HEK293 (cell line): Measurements from ENCODE around the gene SLC35D1.

Experiments
- CTCF ChIA-PET: fragments of 350-600 bp; formaldehyde crosslinking; extraction: SDS; loops from one replicate; lab custom pipeline; 2021; ENCODE audit warnings: antibody characterized with exemption; lab: Yijun Ruan, JAX
- POLR2A ChIA-PET: fragments of 300-600 bp; formaldehyde crosslinking; extraction: SDS; loops from one replicate; lab custom pipeline; 2020; ENCODE audit warnings: antibody characterized with exemption, inconsistent platforms; lab: Yijun Ruan, JAX
- H3K27ac ChIP-seq: fragments of 200-500 bp; sonication (Bioruptor generic); 2 replicates; pipeline ENCODE4 v1.5.1; 2014; ENCODE audit warnings: low read depth, low read length, control low read depth, inconsistent platforms; ENCODE audit errors: extremely low read depth
- H3K36me3 ChIP-seq, 2 experiments: fragments of 200-500 bp in 1 of 2; sonication (Bioruptor generic) in 1 of 2; 1 replicate in 1 of 2; 2 replicates in 1 of 2; pipeline ENCODE4 v1.5.1; 2014 to 2017; ENCODE audit warnings: inconsistent platforms in 2 of 2, low read length in 2 of 2; ENCODE audit not compliant: control insufficient read depth in 2 of 2, insufficient read depth in 1 of 2
- H3K4me1 ChIP-seq: fragments of 200-500 bp; sonication (Bioruptor generic); 2 replicates; pipeline ENCODE4 v1.5.1; 2014; ENCODE audit warnings: mild to moderate bottlenecking, low read length, inconsistent platforms; ENCODE audit not compliant: control insufficient read depth, insufficient read depth
- H3K4me3 ChIP-seq: 2 replicates; pipeline ENCODE4 v1.5.1; 2011; ENCODE audit warnings: low read depth, mild to moderate bottlenecking, control low read depth, low read length, moderate library complexity
- H3K9me3 ChIP-seq: fragments of 200-500 bp; sonication (Bioruptor generic); 2 replicates; pipeline ENCODE4 v1.5.1; 2014; ENCODE audit warnings: low read depth, low read length, inconsistent platforms; ENCODE audit not compliant: control insufficient read depth, insufficient read depth
- GLI2 ChIP-seq: fragments of 450-650 bp; formaldehyde crosslinking; IDR thresholded peaks from 2 replicates; pipeline ENCODE4; 2017; ENCODE audit warnings: missing biosample characterization, missing genetic modification characterization, low read depth, borderline replicate concordance
- KLF7 ChIP-seq: fragments of 450-650 bp; formaldehyde crosslinking; IDR thresholded peaks from 2 replicates; pipeline ENCODE4 v1.5.1; 2016; ENCODE audit warnings: missing biosample characterization, missing genetic modification characterization, borderline replicate concordance
- KLF8 ChIP-seq: fragments of 450-650 bp; formaldehyde crosslinking; IDR thresholded peaks from 2 replicates; pipeline ENCODE4 v1.5.1; 2016; ENCODE audit warnings: missing biosample characterization, missing genetic modification characterization
- SP3 ChIP-seq: fragments of 450-650 bp; formaldehyde crosslinking; IDR thresholded peaks from 2 replicates; pipeline ENCODE4 v1.5.1; 2016; ENCODE audit warnings: missing biosample characterization, missing genetic modification characterization
- YY1 ChIP-seq: fragments of 450-650 bp; formaldehyde crosslinking; IDR thresholded peaks from 2 replicates; pipeline ENCODE4 v1.5.1; 2018; ENCODE audit warnings: missing biosample characterization, missing genetic modification characterization
- ZFP3 ChIP-seq: fragments of 450-650 bp; formaldehyde crosslinking; IDR thresholded peaks from 2 replicates; pipeline ENCODE4 v1.5.1; 2016; ENCODE audit warnings: low read depth, missing biosample characterization, missing genetic modification characterization
- ZFP41 ChIP-seq: fragments of 450-650 bp; formaldehyde crosslinking; IDR thresholded peaks from 2 replicates; pipeline ENCODE4 v1.5.1; 2016; ENCODE audit warnings: missing biosample characterization, missing genetic modification characterization, borderline replicate concordance
- ZNF2 ChIP-seq: fragments of 450-650 bp; formaldehyde crosslinking; IDR thresholded peaks from 2 replicates; pipeline ENCODE4 v1.5.1; 2016; ENCODE audit warnings: missing biosample characterization, missing genetic modification characterization
- ZNF23 ChIP-seq: fragments of 450-650 bp; formaldehyde crosslinking; IDR thresholded peaks from 2 replicates; pipeline ENCODE4 v1.5.1; 2016; ENCODE audit warnings: missing biosample characterization, missing genetic modification characterization, borderline replicate concordance
- ZNF248 ChIP-seq: fragments of 450-650 bp; formaldehyde crosslinking; IDR thresholded peaks from 2 replicates; pipeline ENCODE4 v1.5.1; 2017; ENCODE audit warnings: missing biosample characterization, missing genetic modification characterization
- ZNF416 ChIP-seq: fragments of 450-650 bp; formaldehyde crosslinking; IDR thresholded peaks from 2 replicates; pipeline ENCODE4 v1.5.1; 2016; ENCODE audit warnings: missing biosample characterization, missing genetic modification characterization
- ZNF488 ChIP-seq: fragments of 450-650 bp; formaldehyde crosslinking; IDR thresholded peaks from 2 replicates; pipeline ENCODE4 v1.5.1; 2016; ENCODE audit warnings: missing biosample characterization, missing genetic modification characterization
- ZSCAN16 ChIP-seq: fragments of 450-650 bp; formaldehyde crosslinking; IDR thresholded peaks from 2 replicates; pipeline ENCODE4 v1.5.1; 2016; ENCODE audit warnings: missing biosample characterization, missing genetic modification characterization
- TF ChIP-seq, protein P1 (sequence below): fragments of 450-650 bp; formaldehyde crosslinking; IDR thresholded peaks from 2 replicates; pipeline ENCODE4; 2016; ENCODE audit warnings: missing biosample characterization, missing genetic modification characterization
- TF ChIP-seq, protein P2 (sequence below): fragments of 450-650 bp; formaldehyde crosslinking; IDR thresholded peaks from 2 replicates; pipeline ENCODE4 v1.5.1; 2016; ENCODE audit warnings: missing biosample characterization, missing genetic modification characterization, borderline replicate concordance
- TF ChIP-seq, protein P3 (sequence below): fragments of 450-650 bp; formaldehyde crosslinking; IDR thresholded peaks from 2 replicates; pipeline ENCODE4 v1.5.1; 2016; ENCODE audit warnings: missing biosample characterization, missing genetic modification characterization
- TF ChIP-seq, protein P4 (sequence below): fragments of 450-650 bp; formaldehyde crosslinking; IDR thresholded peaks from 2 replicates; pipeline ENCODE4 v1.5.1; 2016; ENCODE audit warnings: missing biosample characterization, missing genetic modification characterization

SLC35D1 gene

GRCh38 chr1:67060811-67061218 lies 6.9 kb upstream of the SLC35D1 start:
- POLR2A ChIA-PET, result no interaction called here
- H3K27ac ChIP-seq, result no peak overlapping the region

DNA sequence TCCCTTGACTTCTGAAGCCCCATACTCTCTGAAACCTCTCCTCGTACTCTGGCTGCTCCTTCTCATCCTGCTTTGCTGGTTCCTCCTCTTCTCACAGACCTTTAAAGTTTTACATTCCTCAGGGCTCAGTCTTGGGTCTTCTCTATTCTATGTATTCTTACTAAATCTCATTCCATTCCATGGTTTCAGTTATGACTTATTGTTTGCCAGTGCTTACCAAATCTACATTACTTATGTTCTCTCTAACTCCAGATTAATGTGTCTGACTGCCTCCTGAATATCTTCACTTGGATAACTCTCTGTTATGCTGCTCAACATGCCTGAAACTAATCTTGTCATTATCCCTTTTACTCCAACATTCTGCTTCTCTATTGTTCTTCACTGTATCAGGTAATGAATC lies 5.4 kb upstream of the SLC35D1 start:
- no peaks in the 10 kb centered on the region for H3K9me3 ChIP-seq
- ChIA-PET CTCF (no interaction called here), POLR2A (no interaction called here)
- no peak overlapping the region for H3K27ac ChIP-seq
- no peaks in the 10 kb centered on the region for H3K36me3 ChIP-seq
- no peaks in the 10 kb centered on the region for H3K4me1 ChIP-seq
- H3K4me3 ChIP-seq, result no peak overlapping the region
- TF ChIP-seq ZSCAN16 (no peak), KLF7 (tag by site-specific recombination) (no peak), ZNF23 (tag by site-specific recombination) (no peak), ZFP41 (tag by site-specific recombination) (no peak), ZNF416 (tag by site-specific recombination) (no peak), ZNF488 (no peak), KLF8 (tag by site-specific recombination) (no peak), ZNF2 (tag by site-specific recombination) (no peak), SP3 (no peak)
- TF ChIP-seq, protein P1, sequence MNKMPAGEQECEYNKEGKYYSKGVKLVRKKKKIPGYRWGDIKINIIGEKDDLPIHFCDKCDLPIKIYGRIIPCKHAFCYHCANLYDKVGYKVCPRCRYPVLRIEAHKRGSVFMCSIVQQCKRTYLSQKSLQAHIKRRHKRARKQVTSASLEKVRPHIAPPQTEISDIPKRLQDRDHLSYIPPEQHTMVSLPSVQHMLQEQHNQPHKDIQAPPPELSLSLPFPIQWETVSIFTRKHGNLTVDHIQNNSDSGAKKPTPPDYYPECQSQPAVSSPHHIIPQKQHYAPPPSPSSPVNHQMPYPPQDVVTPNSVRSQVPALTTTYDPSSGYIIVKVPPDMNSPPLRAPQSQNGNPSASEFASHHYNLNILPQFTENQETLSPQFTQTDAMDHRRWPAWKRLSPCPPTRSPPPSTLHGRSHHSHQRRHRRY, result no peak

More at GRCh38 chr1:67060811-67061218, 6.9 kb upstream of the SLC35D1 start:
- H3K9me3 ChIP-seq, result no peaks in the 10 kb centered on the region
- CTCF ChIA-PET, result interaction anchor here (0.5 to 1.2 kb wide), 4 partner anchors 12 to 159 kb away, joined by 3 to 6 read pairs (median 4); no protein-coding TSS in a partner anchor
- no peak for TF ChIP-seq ZFP3 (tag by site-specific recombination)
- TF ChIP-seq, protein P2, sequence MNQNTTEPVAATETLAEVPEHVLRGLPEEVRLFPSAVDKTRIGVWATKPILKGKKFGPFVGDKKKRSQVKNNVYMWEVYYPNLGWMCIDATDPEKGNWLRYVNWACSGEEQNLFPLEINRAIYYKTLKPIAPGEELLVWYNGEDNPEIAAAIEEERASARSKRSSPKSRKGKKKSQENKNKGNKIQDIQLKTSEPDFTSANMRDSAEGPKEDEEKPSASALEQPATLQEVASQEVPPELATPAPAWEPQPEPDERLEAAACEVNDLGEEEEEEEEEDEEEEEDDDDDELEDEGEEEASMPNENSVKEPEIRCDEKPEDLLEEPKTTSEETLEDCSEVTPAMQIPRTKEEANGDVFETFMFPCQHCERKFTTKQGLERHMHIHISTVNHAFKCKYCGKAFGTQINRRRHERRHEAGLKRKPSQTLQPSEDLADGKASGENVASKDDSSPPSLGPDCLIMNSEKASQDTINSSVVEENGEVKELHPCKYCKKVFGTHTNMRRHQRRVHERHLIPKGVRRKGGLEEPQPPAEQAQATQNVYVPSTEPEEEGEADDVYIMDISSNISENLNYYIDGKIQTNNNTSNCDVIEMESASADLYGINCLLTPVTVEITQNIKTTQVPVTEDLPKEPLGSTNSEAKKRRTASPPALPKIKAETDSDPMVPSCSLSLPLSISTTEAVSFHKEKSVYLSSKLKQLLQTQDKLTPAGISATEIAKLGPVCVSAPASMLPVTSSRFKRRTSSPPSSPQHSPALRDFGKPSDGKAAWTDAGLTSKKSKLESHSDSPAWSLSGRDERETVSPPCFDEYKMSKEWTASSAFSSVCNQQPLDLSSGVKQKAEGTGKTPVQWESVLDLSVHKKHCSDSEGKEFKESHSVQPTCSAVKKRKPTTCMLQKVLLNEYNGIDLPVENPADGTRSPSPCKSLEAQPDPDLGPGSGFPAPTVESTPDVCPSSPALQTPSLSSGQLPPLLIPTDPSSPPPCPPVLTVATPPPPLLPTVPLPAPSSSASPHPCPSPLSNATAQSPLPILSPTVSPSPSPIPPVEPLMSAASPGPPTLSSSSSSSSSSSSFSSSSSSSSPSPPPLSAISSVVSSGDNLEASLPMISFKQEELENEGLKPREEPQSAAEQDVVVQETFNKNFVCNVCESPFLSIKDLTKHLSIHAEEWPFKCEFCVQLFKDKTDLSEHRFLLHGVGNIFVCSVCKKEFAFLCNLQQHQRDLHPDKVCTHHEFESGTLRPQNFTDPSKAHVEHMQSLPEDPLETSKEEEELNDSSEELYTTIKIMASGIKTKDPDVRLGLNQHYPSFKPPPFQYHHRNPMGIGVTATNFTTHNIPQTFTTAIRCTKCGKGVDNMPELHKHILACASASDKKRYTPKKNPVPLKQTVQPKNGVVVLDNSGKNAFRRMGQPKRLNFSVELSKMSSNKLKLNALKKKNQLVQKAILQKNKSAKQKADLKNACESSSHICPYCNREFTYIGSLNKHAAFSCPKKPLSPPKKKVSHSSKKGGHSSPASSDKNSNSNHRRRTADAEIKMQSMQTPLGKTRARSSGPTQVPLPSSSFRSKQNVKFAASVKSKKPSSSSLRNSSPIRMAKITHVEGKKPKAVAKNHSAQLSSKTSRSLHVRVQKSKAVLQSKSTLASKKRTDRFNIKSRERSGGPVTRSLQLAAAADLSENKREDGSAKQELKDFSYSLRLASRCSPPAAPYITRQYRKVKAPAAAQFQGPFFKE (tag by site-specific recombination), result no peak
- no peak for TF ChIP-seq YY1 (tag by site-specific recombination)
- no peak for TF ChIP-seq GLI2 (tag by site-specific recombination)
- TF ChIP-seq, protein P3, sequence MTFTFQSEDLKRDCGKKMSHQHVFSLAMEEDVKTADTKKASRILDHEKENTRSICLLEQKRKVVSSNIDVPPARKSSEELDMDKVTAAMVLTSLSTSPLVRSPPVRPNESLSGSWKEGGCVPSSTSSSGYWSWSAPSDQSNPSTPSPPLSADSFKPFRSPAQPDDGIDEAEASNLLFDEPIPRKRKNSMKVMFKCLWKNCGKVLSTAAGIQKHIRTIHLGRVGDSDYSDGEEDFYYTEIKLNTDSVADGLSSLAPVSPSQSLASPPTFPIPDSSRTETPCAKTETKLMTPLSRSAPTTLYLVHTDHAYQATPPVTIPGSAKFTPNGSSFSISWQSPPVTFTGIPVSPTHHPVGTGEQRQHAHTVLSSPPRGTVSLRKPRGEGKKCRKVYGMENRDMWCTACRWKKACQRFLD (tag by site-specific recombination), result no peak
- TF ChIP-seq ZNF248 (tag by site-specific recombination), result no peak
- no peak for TF ChIP-seq ZNF488
- TF ChIP-seq, protein P4, sequence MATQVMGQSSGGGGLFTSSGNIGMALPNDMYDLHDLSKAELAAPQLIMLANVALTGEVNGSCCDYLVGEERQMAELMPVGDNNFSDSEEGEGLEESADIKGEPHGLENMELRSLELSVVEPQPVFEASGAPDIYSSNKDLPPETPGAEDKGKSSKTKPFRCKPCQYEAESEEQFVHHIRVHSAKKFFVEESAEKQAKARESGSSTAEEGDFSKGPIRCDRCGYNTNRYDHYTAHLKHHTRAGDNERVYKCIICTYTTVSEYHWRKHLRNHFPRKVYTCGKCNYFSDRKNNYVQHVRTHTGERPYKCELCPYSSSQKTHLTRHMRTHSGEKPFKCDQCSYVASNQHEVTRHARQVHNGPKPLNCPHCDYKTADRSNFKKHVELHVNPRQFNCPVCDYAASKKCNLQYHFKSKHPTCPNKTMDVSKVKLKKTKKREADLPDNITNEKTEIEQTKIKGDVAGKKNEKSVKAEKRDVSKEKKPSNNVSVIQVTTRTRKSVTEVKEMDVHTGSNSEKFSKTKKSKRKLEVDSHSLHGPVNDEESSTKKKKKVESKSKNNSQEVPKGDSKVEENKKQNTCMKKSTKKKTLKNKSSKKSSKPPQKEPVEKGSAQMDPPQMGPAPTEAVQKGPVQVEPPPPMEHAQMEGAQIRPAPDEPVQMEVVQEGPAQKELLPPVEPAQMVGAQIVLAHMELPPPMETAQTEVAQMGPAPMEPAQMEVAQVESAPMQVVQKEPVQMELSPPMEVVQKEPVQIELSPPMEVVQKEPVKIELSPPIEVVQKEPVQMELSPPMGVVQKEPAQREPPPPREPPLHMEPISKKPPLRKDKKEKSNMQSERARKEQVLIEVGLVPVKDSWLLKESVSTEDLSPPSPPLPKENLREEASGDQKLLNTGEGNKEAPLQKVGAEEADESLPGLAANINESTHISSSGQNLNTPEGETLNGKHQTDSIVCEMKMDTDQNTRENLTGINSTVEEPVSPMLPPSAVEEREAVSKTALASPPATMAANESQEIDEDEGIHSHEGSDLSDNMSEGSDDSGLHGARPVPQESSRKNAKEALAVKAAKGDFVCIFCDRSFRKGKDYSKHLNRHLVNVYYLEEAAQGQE, result no peak
- TF ChIP-seq, all 188 proteins: peak for 0
- Histone ChIP-seq H3K4me1 (no peaks in the 10 kb centered on the region), H3K36me3 (no peaks in the 10 kb centered on the region), H3K4me3 (no peak overlapping the region)
